HG02642 (cell line): ENCODE results near the gene STX7.
A peak's percentile ranks its signal among the peaks of the same experiment; 100 is the strongest.

Experiments used
- ATAC-seq: cut with Tn5 transposase; IDR thresholded peaks from one replicate; pipeline ENCODE4 v1.9.1; 2021; ENCODE audit warnings: mild to moderate bottlenecking; ENCODE audit not compliant: unreplicated experiment, poor library complexity

Gene STX7

DNA sequence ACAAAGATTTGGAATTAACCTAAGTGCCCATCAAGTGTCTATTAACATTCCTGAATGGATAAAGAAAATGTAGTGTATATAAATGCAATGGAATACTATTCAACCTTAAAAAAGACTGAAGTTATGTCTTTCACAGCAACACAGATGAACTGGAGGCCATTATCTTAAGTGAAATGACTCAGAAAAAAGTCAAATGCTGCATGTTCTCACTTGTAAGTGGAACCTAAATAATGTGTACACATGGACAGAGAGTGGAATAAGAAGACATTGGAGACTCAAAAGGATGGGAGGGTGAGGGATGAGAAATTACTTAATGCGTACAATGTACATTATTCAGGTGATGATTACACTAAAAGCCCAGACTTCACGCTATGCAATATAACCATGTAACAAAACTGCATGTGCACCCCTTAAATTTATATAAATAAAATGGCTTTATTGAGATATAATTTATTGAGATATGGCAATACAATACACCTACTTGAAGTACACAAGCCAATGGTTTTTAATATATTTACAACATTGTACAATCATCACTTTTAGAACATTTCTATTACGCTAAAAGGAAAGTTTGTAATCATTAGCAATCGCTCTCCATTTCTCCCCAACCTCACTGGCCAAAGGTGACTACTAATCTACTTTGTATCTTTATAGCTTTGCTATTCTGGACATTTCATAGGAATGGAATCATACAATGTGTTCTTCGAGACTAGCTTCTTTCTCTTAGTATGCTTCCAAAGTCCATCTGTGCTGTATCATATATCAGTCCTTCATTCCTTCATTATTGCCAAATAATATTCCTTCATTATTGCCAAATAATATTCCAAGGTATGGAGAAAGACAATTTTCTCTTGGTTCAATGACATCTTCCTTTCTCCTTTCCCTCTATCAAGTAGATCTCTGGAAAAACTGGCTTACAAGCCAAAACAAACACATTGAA lies 5.8 kb downstream of the STX7 start:
- no peak for ATAC-seq

DNA sequence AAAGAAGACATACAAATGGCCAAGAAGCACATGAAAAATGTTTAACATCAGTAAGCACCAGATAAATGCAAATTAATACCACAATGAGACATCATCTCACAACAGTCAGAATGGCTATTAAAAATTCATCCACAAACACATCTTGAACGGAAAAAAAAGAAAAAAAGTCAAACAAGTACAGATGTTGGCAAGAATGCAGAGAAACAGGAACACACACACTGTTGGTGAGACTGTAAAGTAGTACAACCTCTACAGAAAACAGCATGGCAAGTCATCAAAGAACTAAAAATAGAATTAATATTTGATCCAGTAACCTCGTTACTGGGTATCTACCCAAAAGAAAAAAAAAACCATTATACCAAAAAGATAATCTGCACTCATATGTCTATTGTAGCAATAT lies 6.5 kb downstream of the STX7 start:
- ATAC-seq = no peak

DNA sequence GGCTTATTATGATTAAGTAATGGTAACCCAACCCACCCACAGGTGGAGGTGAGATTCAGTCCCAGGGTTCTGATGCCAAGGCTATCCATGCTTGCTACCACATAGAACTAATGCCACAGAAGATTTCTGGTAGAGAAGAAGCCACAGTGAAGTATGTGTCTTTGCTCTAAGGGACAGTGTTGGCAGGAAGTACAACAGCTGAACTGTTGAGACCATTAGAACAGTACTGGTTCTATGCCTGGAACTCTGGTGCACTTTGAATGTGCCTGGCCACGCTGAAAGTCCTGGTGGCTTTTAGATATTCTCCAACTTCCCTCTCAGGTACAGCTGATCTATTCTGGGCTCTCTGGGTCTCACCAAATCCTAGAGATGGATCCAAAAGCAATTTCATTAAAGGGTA lies 7.8 kb downstream of the STX7 start:
- peak; percentile 53 for ATAC-seq

DNA sequence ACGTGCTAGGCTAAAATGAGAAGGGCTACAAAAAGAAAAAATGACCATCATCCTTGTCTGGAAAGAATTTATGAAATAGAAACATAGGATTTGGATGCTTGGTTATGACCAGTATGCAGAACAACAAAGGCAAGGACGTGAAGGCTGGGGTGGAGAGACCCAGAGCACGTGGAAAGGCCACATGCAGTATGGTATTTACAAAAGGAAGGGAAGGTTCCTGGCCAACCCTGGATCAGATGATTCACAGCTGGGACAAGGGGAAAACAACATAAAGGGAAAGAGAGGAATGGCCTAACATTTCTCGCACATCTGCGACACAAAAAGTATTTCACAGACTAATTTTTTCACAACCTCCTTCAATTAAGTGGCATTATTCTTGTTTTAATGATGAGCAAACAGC lies 8.2 kb downstream of the STX7 start:
- no peak for ATAC-seq

DNA sequence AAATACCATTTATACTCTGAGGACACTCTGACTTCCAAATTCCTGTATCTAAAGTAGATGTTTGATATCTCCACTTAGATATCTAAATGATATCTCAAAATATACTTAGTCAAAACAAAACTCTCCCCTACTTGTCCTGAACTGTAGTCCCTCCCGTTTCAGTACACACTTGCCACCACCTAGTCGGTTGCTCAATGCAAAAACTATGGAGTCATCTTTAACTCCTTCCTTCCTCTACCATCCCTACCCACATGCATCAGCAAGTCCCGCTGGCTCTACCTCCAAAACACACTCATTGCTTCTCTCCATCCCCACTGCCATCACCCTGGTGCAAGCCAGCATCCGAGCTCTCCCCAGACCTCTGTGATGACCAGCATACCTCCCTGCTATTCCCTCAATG lies 13.2 kb downstream of the STX7 start:
- ATAC-seq = no peak

DNA sequence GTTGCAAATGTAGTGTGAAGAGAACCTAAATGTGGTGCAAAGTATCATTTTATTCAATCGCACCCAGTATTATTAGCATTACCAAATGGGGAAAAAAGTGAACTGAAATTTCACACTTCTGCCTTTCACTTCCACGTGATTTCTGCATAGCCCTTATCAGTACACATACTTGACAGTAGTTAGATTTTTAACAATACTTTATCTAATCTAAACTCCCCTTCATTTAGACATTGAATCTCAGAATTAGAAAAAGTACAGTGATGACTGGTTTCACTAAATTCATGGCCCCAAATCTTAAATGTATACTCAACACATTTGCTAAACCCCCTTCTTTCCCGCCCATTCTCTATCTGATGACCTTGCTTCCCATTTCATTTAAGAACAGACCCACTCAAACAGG lies 14.3 kb downstream of the STX7 start:
- peak; percentile 57 for ATAC-seq

DNA sequence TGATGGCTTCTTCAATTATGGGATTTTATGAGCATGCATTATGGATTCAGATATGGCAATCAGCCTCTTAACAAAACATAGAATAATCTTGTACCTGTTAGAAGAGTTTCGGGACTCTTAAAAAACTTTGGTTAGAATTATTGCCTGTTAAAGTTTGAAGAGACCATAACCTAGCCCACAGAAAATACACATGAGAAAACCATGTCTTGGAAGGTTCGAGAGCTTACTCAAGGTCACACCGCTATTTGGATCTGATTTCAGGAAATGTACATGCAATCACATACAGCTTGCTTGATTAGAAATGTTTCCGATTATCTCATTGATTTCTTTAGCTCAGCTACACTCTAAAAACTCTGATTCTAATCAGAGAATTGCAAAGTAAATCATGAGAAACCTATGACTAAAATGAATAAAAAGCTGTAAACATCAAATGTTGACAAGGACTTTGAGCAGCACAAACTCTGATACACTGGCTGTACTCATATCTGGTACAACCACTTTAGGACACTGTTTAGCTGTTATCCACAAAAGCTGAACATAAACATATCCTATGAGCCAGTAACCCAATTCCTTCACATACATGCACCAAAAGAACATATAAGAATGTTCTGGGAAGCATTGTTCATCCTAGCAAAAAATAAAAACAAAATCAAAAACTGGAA lies 16.3 kb downstream of the STX7 start:
- no peak for ATAC-seq

DNA sequence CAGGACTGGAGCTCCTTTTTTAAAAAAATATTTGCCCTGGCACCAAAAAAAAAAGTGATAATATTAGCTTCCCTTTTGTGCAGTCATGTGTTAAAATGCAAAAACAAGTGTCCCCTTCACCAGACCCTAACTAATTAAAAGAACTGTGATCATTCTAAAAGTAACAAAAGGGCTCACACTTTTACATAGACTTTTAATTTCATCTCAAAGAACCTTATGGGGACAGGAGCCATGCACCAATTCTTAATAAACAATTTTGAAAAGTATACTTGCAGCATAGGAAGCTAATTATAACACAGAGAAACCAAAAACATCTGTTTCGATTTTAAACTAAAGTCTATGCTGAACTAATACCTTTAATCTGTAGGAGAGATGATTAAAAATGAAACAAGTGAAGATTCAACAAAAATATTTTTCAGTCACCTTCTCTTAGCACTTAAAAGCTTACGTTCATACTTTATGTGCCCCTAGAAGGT lies 17.3 kb downstream of the STX7 start:
- peak; percentile 47 for ATAC-seq

DNA sequence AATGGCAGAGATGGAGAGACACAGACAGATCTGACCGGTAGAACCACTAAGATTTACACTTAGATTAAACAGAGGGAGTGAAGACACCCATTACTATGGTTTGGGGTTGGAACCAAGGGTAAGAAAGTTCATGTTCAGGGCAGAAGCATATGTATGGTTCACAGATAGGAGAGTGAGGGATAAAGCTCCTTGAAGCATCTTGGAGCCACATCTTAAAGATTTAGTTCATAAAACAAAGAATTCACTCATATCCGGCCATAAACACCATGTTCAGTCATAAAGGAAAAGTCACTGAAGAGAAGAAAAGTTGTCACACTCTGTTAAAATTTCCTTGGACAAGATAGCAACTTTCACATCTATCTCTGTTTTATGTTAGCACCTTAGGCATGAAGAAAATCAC lies 18.0 kb downstream of the STX7 start:
- ATAC-seq = no peak

DNA sequence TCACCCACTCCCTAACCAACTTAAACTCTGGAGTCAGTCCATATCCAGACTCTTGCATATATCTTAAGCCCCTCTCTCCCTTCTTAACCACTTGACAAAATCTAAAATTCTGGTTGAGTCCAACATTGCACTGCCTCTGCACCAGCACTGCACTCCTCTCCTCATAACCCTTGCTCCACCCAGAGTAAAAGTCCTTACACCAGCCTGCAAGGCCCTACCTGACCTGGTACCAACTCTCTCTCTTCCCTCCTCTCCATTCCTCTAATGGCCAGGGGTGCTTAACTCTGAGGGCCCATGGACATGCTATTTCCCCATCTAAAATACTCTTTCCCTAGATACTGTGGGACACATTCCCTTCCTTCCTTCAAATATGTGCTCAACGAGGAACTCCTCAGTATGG lies 21.0 kb downstream of the STX7 start:
- ATAC-seq = no peak

DNA sequence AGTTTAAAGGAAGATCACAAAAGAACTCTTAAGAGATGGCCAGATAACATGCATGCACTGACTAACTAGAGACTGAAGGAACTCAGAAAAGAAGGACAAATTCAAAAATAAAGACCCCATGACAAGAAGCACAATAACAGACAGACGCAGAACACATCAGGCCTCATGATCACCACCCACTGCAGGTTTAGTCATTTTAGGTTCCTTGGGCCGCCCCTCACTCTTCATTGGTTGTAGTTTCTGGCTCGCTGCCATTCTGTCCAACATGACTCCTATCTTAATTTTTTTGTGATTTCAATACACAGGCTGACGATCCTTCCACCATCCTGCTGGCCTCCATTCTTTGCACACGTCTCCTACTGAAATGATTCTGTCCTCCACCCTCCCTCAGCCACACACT lies 21.6 kb downstream of the STX7 start:
- no peak for ATAC-seq

DNA sequence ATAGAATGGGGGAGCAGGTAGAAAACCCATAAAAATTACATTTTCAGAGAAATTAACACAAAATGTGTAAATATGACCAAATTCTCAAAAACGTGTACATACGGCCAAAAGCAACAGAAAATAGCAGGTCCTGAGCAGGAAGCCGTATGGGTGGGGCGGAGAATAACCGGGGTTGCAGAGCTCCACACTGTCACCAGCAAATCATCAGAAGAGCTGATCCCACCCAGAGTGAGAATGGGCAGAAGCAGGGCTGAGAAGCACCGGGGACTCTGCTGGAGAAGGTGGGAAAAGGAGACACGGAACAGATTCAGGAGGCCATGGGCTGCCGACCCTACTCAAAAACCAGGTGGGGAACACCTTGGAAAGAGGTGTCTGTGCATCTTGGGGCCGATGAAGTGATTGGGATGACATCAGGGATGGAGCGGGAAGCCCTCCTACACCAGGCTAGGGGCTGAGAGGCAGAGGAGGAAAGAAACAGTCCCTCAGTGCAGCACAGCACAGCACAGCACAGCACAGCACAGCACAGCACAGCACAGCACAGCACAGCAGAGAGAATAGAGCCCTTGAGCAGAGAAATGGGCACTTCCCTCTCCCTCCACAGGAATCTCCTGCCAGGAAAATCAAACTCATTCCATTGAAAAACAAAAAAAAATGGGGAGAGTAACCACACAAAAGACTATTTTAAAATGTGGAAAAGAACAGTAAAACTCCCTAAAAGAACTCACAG lies 22.3 kb downstream of the STX7 start:
- ATAC-seq = peak; percentile 55

DNA sequence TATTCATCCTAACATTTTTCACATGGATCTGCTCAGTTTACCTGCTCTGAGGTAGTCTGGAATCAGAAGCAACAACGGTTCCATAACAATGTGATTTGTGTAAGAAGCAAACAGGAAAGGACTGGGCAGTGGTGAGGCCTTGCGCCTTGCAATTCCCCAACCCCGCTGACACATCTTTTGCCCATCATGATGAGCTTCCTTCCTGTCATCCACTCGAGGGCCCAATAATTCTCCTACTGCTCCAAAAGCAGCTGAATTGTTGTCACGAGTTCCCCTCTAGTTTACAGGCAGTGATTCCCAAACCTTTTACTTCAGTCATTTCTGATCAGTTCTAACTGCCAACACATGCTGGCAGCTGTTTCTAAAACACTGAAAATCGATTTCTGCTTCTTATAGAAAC lies 22.9 kb downstream of the STX7 start:
- no peak for ATAC-seq

DNA sequence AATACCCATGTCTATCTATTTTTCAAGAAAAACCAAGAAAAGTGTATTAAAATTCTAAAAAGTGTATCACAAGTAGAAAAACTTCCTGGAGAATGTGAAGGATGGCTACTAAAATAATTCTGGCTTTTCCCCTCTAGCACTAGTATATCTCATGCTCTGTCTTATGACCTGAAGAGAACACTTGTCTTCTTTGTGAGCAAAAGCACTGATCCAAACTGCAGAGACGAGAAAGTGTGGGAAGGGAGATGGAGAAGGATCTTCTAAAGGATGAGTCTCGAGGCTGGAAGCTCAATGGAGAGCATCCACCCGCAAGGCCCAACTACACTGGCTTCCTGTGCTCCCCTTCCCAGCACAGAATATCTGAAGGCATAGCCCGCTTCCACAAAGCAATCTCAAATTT lies 23.5 kb downstream of the STX7 start:
- no peak for ATAC-seq

DNA sequence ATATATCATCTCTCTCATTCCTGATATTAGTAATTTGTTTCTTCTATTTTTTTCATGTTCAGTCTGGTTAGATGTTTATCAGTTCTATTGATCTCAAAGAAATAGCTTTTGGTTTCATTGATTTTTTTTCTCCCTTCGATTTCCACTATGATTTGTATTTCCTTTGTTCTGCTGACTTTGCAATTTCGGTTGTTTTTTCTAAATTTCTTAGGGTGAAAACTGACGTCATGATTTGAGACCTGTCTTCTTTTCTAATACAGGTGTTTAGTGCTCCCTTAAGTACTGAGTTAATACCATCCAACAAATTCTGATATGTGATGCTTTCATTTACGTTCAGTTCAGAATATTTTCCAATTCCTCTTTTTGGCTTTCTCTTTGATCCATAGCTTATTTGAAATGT lies 25.2 kb downstream of the STX7 start:
- no peak for ATAC-seq

DNA sequence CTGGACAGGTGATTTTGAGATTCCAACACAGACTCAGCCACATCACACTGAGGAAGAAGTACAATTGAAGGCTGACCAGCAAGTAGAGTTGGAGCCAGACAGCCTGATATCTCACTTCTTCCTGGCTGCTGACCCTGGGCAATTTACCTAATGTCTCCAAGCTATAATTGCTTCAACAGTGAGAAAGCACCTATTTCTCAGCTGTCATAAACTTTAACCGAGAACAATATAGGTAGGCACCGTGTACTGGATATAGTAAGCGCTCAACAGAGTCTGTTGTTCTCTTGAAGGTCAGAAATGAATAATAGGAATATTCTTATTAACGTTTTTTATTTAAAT lies 28.3 kb downstream of the STX7 start:
- ATAC-seq = no peak

DNA sequence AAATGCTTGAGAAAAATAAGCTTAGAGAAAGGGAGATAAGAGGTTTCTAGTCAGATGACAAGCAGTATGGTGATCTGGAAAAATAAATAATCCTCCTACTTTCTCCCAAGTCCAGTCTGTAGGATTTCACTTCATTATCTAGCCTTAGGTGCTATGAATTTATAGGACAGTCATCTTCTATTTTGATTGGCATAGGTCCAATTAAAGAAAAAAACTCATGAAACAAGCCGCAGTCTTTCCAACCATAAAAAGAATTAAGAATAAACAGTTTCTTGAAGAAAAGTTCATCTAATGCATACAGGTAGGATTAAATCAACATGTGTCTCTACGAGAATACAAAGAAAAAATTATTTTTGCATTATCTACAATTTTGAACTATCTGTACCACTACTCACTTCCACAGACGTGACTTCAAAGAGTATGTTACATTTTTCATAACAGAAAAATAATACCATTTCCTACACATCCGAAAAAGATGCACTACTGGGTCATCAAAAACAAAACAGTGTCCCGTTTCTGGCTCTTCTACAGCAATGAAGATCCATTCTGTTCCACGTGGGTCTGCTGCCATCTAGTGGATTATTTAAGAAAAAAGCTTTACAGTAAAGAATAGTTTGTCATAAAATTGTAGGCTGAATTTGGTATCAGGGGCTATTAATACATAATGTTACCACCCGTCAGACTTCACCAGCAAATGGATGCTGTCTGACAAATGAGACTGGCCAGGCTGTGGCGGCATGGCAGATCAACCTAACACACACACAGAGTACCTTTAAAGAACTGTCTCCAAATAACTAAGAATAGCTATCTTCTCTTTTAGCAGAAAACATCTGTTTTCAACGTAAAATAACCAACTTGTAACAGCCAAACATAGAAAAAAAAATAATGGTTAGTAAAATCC lies 28.9 kb downstream of the STX7 start:
- peak; percentile 67 for ATAC-seq

DNA sequence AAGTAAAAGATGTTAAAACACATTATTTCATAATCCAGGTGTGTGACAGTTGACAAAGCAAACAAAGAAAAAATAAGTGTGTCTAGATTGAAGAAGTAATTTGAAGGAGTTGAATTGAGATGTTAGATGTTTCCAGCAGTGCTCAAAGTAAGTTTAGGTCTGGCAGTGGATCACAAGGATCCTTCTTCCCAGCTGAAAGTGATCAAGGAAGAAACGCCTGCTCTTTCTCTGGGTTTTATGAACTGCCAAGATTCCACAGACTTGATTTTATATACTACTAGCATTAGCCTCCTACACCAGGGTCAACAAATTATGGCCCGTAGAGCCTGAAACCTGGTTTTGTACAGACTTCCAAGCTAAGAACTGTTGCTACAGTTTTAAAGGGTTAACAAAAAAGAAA lies 30.3 kb downstream of the STX7 start:
- no peak for ATAC-seq

DNA sequence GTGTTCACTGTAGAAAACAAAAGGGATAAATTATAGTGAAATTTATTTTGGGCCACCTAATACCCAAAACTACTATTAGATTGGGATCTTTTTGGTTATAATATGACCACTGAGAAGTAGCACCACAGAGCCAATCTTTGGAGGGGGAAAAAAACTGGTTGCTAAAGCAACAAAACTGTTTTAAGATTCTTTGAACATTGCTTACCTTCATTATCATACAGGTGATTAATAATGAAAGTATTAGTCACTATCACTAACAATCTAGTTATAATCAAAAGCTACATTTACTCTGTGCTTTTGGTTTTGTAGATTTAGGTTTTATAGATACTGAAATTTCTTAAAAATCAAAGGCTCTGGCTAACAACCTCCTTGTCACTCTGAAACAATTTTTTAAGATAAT lies 31.7 kb downstream of the STX7 start:
- no peak for ATAC-seq

DNA sequence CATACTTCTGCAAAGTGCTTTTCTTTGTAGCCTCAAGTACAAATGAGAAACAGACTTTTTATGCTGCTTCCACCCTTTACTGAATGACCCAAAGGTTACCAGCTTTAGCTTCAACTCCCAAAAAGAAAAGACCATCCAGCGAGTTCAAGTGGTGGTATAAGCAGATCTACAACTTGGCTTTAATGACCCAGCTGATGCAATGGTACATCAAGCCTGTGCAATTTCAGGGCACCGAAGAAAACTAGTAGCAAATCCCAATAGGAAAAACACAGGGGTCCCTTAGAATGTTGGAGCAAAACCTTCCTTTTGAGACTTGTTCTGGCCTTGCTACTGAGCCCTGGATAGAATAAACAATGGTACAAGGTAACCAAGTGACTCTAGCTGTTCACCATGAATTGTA lies 33.8 kb downstream of the STX7 start:
- no peak for ATAC-seq
